ENCODE data around the gene EVPLL.
"Not testable (repeated sequence)": the region's sequence is repeated elsewhere in the genome, so short reads cannot be mapped to it uniquely, and the experiment has no call there.

DNA sequence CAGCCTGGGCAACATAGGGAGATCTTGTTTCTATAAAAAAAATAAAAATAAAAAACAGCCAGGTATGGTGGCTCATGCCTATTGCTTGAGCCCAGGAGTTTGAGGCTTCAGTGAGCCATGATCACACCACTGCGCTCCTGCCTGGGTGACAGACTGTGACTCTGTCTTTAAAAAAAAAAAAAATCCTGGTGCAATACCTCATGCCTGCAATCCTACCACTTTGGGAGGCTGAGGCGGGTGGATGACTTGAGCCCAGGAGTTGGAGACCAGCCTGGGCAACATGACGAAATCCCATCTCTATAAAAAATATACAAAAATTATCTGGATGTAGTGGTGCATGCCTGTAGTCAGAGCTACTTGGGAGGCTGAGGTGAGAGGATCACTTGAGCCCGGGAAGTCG is 1.0 kb downstream of the EVPLL start:
- TF ChIP-seq, protein P1, sequence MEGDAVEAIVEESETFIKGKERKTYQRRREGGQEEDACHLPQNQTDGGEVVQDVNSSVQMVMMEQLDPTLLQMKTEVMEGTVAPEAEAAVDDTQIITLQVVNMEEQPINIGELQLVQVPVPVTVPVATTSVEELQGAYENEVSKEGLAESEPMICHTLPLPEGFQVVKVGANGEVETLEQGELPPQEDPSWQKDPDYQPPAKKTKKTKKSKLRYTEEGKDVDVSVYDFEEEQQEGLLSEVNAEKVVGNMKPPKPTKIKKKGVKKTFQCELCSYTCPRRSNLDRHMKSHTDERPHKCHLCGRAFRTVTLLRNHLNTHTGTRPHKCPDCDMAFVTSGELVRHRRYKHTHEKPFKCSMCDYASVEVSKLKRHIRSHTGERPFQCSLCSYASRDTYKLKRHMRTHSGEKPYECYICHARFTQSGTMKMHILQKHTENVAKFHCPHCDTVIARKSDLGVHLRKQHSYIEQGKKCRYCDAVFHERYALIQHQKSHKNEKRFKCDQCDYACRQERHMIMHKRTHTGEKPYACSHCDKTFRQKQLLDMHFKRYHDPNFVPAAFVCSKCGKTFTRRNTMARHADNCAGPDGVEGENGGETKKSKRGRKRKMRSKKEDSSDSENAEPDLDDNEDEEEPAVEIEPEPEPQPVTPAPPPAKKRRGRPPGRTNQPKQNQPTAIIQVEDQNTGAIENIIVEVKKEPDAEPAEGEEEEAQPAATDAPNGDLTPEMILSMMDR (conservative IDR thresholded peaks at IDR 0.05; ENCODE audit: low read length), result not testable (repeated sequence)
- TF ChIP-seq EZH2phosphoT487 (IDR thresholded peaks at IDR 0.05; ENCODE audit: borderline replicate concordance, low read depth, low read length), result not testable (repeated sequence)

Measured in OCI-LY7 (cell line).